Epithelial cell of esophagus (primary cell): ENCODE results near the gene DYSF.

Experiments
- DNase-seq: peaks from one replicate; pipeline ENCODE4 v3.0.0; 2010; ENCODE audit warnings: low read depth
- H3K4me3 ChIP-seq: 2 replicates; pipeline ENCODE4 v1.5.1; 2011; ENCODE audit warnings: mild to moderate bottlenecking, low read length, control low read depth
- CTCF ChIP-seq: IDR thresholded peaks from 2 replicates; pipeline ENCODE4 v1.5.1; 2011; ENCODE audit warnings: low read depth, mild to moderate bottlenecking, low read length, control low read depth, inconsistent platforms; ENCODE audit not compliant: insufficient read depth; ENCODE audit errors: missing control alignments

The DYSF gene

GRCh38 chr2:71557321-71557720 lies 104.0 kb downstream of the DYSF start:
- DNase-seq: no peak
- no peak overlapping the region for H3K4me3 ChIP-seq
- no peak for TF ChIP-seq CTCF

GRCh38 chr2:71558300-71559051 lies 105.1 kb downstream of the DYSF start:
- no peak overlapping the region for H3K4me3 ChIP-seq
- no peak for TF ChIP-seq CTCF
- no peak for DNase-seq

- no peak overlapping the region for H3K4me3 ChIP-seq
- DNase-seq: no peak
- no peak for TF ChIP-seq CTCF
Observed at GRCh38 chr2:71559080-71559827, 105.9 kb downstream of the DYSF start.

GRCh38 chr2:71559828-71560637 lies 106.7 kb downstream of the DYSF start:
- no peak overlapping the region for H3K4me3 ChIP-seq
- no peak for TF ChIP-seq CTCF
- no peak for DNase-seq

GRCh38 chr2:71560638-71561011 lies 107.3 kb downstream of the DYSF start:
- H3K4me3 ChIP-seq: no peak overlapping the region
- no peak for TF ChIP-seq CTCF
- DNase-seq: no peak

- DNase-seq: no peak
- TF ChIP-seq CTCF: no peak
- H3K4me3 ChIP-seq: no peak overlapping the region
Observed at GRCh38 chr2:71561441-71562267, 108.3 kb downstream of the DYSF start.
